HepG2 (cell line): Measurements from ENCODE around the gene MRPL20. TPM values are rescaled to one million over a fixed set of nuclear protein-coding genes. Genes with fewer than 3 reads are reported as not detected.

Experiments used
- ATAC-seq: fragments of 200-7000 bp; cut with Tn5 transposase; 3 replicates; pipeline ENCODE4 v1.9.1; 2020; ENCODE audit warnings: mild to moderate bottlenecking, moderate library complexity
- BruUV-seq: library from RNA; stranded (reverse); fragments of 400-500 nt; replicated peaks from 2 replicates; lab custom pipeline; 2021; lab: Mats Ljungman, UMichigan
- CTCF ChIA-PET: fragments of 300-600 bp; formaldehyde crosslinking; extraction: SDS; loops from one replicate; lab custom pipeline; 2021; ENCODE audit warnings: low total read pairs, inconsistent platforms, low intra/inter-chr PET ratio; lab: Yijun Ruan, JAX
- POLR2A ChIA-PET: fragments of 350-600 bp; sonication (Branson Sonifier 250); formaldehyde crosslinking; loops from one replicate; lab custom pipeline; 2020; ENCODE audit warnings: antibody characterized with exemption, inconsistent platforms; lab: Yijun Ruan, JAX
- DNase-seq: peaks from one replicate; pipeline ENCODE4 v3.0.0-alpha.2; 2015; ENCODE audit warnings: low spot score
- FAIRE-seq: peaks from 3 replicates; lab custom pipeline; 2011; peaks lifted over from hg19 to GRCh38; lab: Jason Lieb, UNC
- H2AFZ ChIP-seq: one replicate; pipeline ENCODE4 v1.6.1; 2011; ENCODE audit warnings: low read length, inconsistent platforms
- H3K27ac ChIP-seq: fragments of 300-600 bp; 3 replicates; pipeline ENCODE4 v1.8.0; 2011; ENCODE audit warnings: mixed run types, mild to moderate bottlenecking, mixed read lengths, low read length, inconsistent platforms; ENCODE audit not compliant: insufficient read depth; ENCODE audit errors: extremely low read length
- H3K27me3 ChIP-seq, 2 experiments: fragments of 200-600 bp in 1 of 2; 2 replicates in 1 of 2; 3 replicates in 1 of 2; pipeline versions ENCODE4 v1.6.0 to v1.8.0; 2011; ENCODE audit warnings: low read length in 2 of 2, mild to moderate bottlenecking in 2 of 2, moderate library complexity in 2 of 2, inconsistent platforms in 1 of 2; ENCODE audit not compliant: insufficient read depth in 2 of 2, control insufficient read depth in 1 of 2
- H3K36me3 ChIP-seq, 2 experiments: fragments of 200-600 bp in 1 of 2; replicated peaks in 1 of 2; 2 replicates in 1 of 2; 3 replicates in 1 of 2; pipeline versions ENCODE4 v1.5.1 to v1.8.0; 2011; ENCODE audit warnings: low read length in 2 of 2, inconsistent platforms in 1 of 2; ENCODE audit not compliant: insufficient read depth in 2 of 2, control insufficient read depth in 1 of 2
- H3K4me1 ChIP-seq: 2 replicates; pipeline ENCODE4 v1.5.1; 2012; ENCODE audit warnings: low read length, inconsistent platforms; ENCODE audit not compliant: insufficient read depth
- H3K4me2 ChIP-seq: 2 replicates; pipeline ENCODE4 v1.6.0; 2011; ENCODE audit warnings: low read depth, low read length, inconsistent platforms
- H3K4me3 ChIP-seq, 3 experiments: fragments of 200-600 bp in 1 of 3; sonication (generic), shearing (Covaris generic) in 1 of 3; replicated peaks in 1 of 3; 2 replicates each; pipeline ENCODE4 v1.5.1; 2011 to 2016; ENCODE audit warnings: low read length in 3 of 3, inconsistent platforms in 2 of 3, low read depth in 2 of 3, mild to moderate bottlenecking in 2 of 3, control low read depth in 1 of 3, mixed read lengths in 1 of 3; ENCODE audit not compliant: insufficient read depth in 1 of 3
- H3K79me2 ChIP-seq: one replicate; pipeline ENCODE4 v1.6.1; 2011; ENCODE audit warnings: low read length, inconsistent platforms; ENCODE audit not compliant: insufficient read depth
- H3K9ac ChIP-seq: 2 replicates; pipeline ENCODE4 v1.6.0; 2011; ENCODE audit warnings: mild to moderate bottlenecking, low read depth, low read length, inconsistent platforms; ENCODE audit not compliant: insufficient read depth
- H3K9me3 ChIP-seq: 2 replicates; pipeline ENCODE4 v1.5.1; 2012; ENCODE audit warnings: mild to moderate bottlenecking, low read length
- H4K20me1 ChIP-seq: 2 replicates; pipeline ENCODE4 v1.6.0; 2011; ENCODE audit warnings: inconsistent platforms, mild to moderate bottlenecking, low read length, moderate library complexity; ENCODE audit not compliant: insufficient read depth
- CREB1 ChIP-seq, 2 experiments: fragments of 450-650 bp in 1 of 2; IDR thresholded peaks; 2 replicates each; pipeline ENCODE4 v1.6.1; 2016 to 2017; ENCODE audit warnings: control low read depth in 1 of 2, mild to moderate bottlenecking in 1 of 2, missing compliant biosample characterization in 1 of 2, missing genetic modification characterization in 1 of 2
- E2F1 ChIP-seq: sonication (generic); formaldehyde crosslinking; IDR thresholded peaks from 2 replicates; pipeline ENCODE4 v1.5.0; 2020; ENCODE audit warnings: missing genetic modification reagents
- ELF3 ChIP-seq: IDR thresholded peaks from 2 replicates; pipeline ENCODE4 v1.6.1; 2016; ENCODE audit warnings: missing genetic modification reagents, missing compliant biosample characterization
- HNF4A ChIP-seq: sonication (generic); formaldehyde crosslinking; IDR thresholded peaks from 2 replicates; pipeline ENCODE4 v1.4.0; 2020; ENCODE audit warnings: missing genetic modification reagents
- HOXA3 ChIP-seq: sonication (generic); formaldehyde crosslinking; IDR thresholded peaks from 2 replicates; pipeline ENCODE4 v1.5.0; 2020; ENCODE audit warnings: missing genetic modification reagents
- KLF11 ChIP-seq: IDR thresholded peaks from 2 replicates; pipeline ENCODE4 v1.6.1; 2016; ENCODE audit warnings: missing compliant biosample characterization
- MATR3 ChIP-seq: sonication (generic); formaldehyde crosslinking; IDR thresholded peaks from 2 replicates; pipeline ENCODE4 v1.4.0; 2020; ENCODE audit warnings: missing genetic modification reagents
- NKX3-1 ChIP-seq: sonication (generic); formaldehyde crosslinking; IDR thresholded peaks from 2 replicates; pipeline ENCODE4 v1.5.0; 2020; ENCODE audit warnings: missing genetic modification reagents
- PAF1 ChIP-seq: IDR thresholded peaks from 2 replicates; pipeline ENCODE4 v1.6.1; 2016; ENCODE audit warnings: missing genetic modification reagents, missing compliant biosample characterization
- SIX4 ChIP-seq: sonication (generic); formaldehyde crosslinking; IDR thresholded peaks from 2 replicates; pipeline ENCODE4 v1.4.0; 2020; ENCODE audit warnings: missing genetic modification reagents
- SRSF1 ChIP-seq: fragments of 200-400 bp; formaldehyde crosslinking; optimal IDR thresholded peaks from 2 replicates; pipeline ENCODE3; 2017; ENCODE audit warnings: mild to moderate bottlenecking, low read depth, low read length, moderate library complexity
- YEATS4 ChIP-seq: sonication (generic); formaldehyde crosslinking; IDR thresholded peaks from 2 replicates; pipeline ENCODE4 v1.4.0; 2020; ENCODE audit warnings: missing genetic modification reagents, borderline replicate concordance
- ZBTB25 ChIP-seq: IDR thresholded peaks from 2 replicates; pipeline ENCODE4 v1.6.1; 2018; ENCODE audit warnings: missing genetic modification reagents
- ZBTB42 ChIP-seq: sonication (generic); formaldehyde crosslinking; IDR thresholded peaks from 2 replicates; pipeline ENCODE4 v1.5.0; 2020; ENCODE audit warnings: mild to moderate bottlenecking, missing genetic modification reagents
- ZBTB43 ChIP-seq: sonication (generic); formaldehyde crosslinking; conservative IDR thresholded peaks from 2 replicates; pipeline ENCODE4 v1.4.0; 2020; ENCODE audit warnings: missing genetic modification reagents
- ZBTB7A ChIP-seq: sonication (generic); formaldehyde crosslinking; IDR thresholded peaks from 2 replicates; pipeline ENCODE4 v1.8.0; 2022; ENCODE audit warnings: mild to moderate bottlenecking, missing genetic modification reagents
- ZNF354B ChIP-seq: sonication (generic); formaldehyde crosslinking; IDR thresholded peaks from 2 replicates; pipeline ENCODE4 v1.8.0; 2022; ENCODE audit warnings: mild to moderate bottlenecking, missing genetic modification reagents
- ZNF460 ChIP-seq: sonication (generic); formaldehyde crosslinking; IDR thresholded peaks from 2 replicates; pipeline ENCODE4 v1.5.1; 2020; ENCODE audit warnings: missing genetic modification reagents, mild to moderate bottlenecking, borderline replicate concordance
- ZNF562 ChIP-seq: sonication (generic); formaldehyde crosslinking; IDR thresholded peaks from 2 replicates; pipeline ENCODE4 v1.8.0; 2022; ENCODE audit warnings: missing genetic modification reagents, borderline replicate concordance
- ZSCAN20 ChIP-seq: sonication (generic); formaldehyde crosslinking; IDR thresholded peaks from 2 replicates; pipeline ENCODE4 v1.4.0; 2020; ENCODE audit warnings: missing genetic modification reagents, mild to moderate bottlenecking, borderline replicate concordance
- ZSCAN25 ChIP-seq: sonication (generic); formaldehyde crosslinking; IDR thresholded peaks from 2 replicates; pipeline ENCODE4 v1.8.0; 2022; ENCODE audit warnings: mild to moderate bottlenecking, missing genetic modification reagents
- ZSCAN31 ChIP-seq: sonication (generic); formaldehyde crosslinking; IDR thresholded peaks from 2 replicates; pipeline ENCODE4 v1.5.0; 2020; ENCODE audit warnings: low read depth, mild to moderate bottlenecking, missing genetic modification reagents
- WGBS: methylation state at CpG from one replicate; pipeline ENCODE4 v1.1.6; 2017; ENCODE audit warnings: low lambda C conversion rate; 5-methylcytosine and 5-hydroxymethylcytosine counted together
- in situ Hi-C: cut with HindIII; loops from 2 replicates; pipeline ENCODE4 v1.10.0; 2017; ENCODE audit warnings: low pct_unique_long_range_greater_than_20kb; ENCODE audit not compliant: extremely low pct_ligation_motif_present
- intact Hi-C: fragments of 100-400 bp; cut with micrococcal nuclease; formaldehyde crosslinking; loops from one replicate; pipeline ENCODE4 v1.10.0; 2022; ENCODE audit not compliant: unreplicated experiment
- polyA plus RNA-seq, 8 experiments: library from polyadenylated mRNA; depleted of rRNA in 3 of 8; stranded (reverse) in 7 of 8; unstranded in 1 of 8; fragments of >200 nt; fragmentation: Illumina TruSeq in 4 of 8; extraction: Trizol in 4 of 8; gene quantifications; 2 replicates each; pipeline versions ENCODE4 v1.2.1 to v1.2.3, GENCODE V29; 2011 to 2016; ENCODE audit warnings: low read depth in 4 of 8, missing spikeins in 1 of 8, mixed read lengths in 1 of 8; ENCODE audit not compliant: insufficient read depth in 1 of 8
- total RNA-seq, 5 experiments: library from RNA; depleted of rRNA; stranded (reverse); fragments of >200 nt; fragmentation: Illumina TruSeq; extraction: Trizol; gene quantifications; 2 replicates each; pipeline ENCODE4 v1.2.3, GENCODE V29; 2016; ENCODE audit warnings: low read depth in 1 of 5

The MRPL20 gene
- total and polyA plus RNA-seq, 2 of the 13 experiments (the other 11 are each of a cell fraction or from before 2014, with no cell fraction given), result 59.2 to 127 TPM

GRCh38 chr1:1437904-1438376, 30.8 kb upstream of the MRPL20 start:
- in situ Hi-C loops, result loop anchor here (5.0 kb wide), 1 partner anchor 36 kb away; no protein-coding TSS in a partner anchor
- Histone ChIP-seq H3K9me3 (no peaks in the 10 kb centered on the region), H3K9ac (peak overlapping the region; percentile 74), H2AFZ (no peak overlapping the region), H3K4me2 (peak overlapping the region; percentile 94), H3K27me3 (no peaks in the 10 kb centered on the region), H3K4me3 (peak overlapping the region; percentile 72 to 88 (median 84); a peak in 5 of 6 replicates), H3K79me2 (peaks cover 31% of the 10 kb centered on the region), H4K20me1 (no peaks in the 10 kb centered on the region), H3K4me1 (peaks cover 53% of the 10 kb centered on the region), H3K27ac (peak overlapping the region; percentile 54), H3K36me3 (peaks cover 0 to 2% of the 10 kb centered on the region in 2 experiments; a peak in 1 of 5 replicates)
- ChIA-PET CTCF (interaction anchor here (1.1 kb wide), 1 partner anchor 20 kb away, joined by 3 read pairs; no protein-coding TSS in a partner anchor), POLR2A (interaction anchor here (1.0 to 11.0 kb wide), 13 partner anchors 8 to 67 kb away, joined by 3 to 355 read pairs (median 7); partner anchors contain the start of genes ANKRD65, AURKAIP1, CCNL2 and MRPL20)
- no TSS peak for BruUV-seq
- peak; percentile 98 for FAIRE-seq
- 0% methylated on average over 3 of the region's 11 CpGs for WGBS
- ATAC-seq, result peak; percentile 66
- intact Hi-C loops, result no loop called here
- peak; percentile 91 for DNase-seq
- TF ChIP-seq ZSCAN25 (peak; percentile 38; the same call in 1 of the 2 replicates), ZSCAN20 (no peak), KLF11 (CRISPR knock-in tag) (no peak), ZBTB25 (CRISPR knock-in tag) (no peak; the same call in 1 of the 2 replicates), YEATS4 (CRISPR knock-in tag) (peak; percentile 56; the same call in 1 of the 2 replicates), ZBTB42 (CRISPR knock-in tag) (no peak), MATR3 (CRISPR knock-in tag) (no peak), NKX3-1 (CRISPR knock-in tag) (no peak), SRSF1 (peak; percentile 30), ELF3 (CRISPR knock-in tag) (peak; percentile 71), ZNF460 (no peak), CREB1 (IDR thresholded peaks at IDR 0.05) (no peak), CREB1 (CRISPR knock-in tag; IDR thresholded peaks at IDR 0.05) (no peak), HNF4A (CRISPR knock-in tag) (peak; percentile 28), SIX4 (CRISPR knock-in tag) (no peak), ZSCAN31 (CRISPR knock-in tag) (peak; percentile 84), HOXA3 (CRISPR knock-in tag) (peak; percentile 63), E2F1 (CRISPR knock-in tag) (no peak), ZNF562 (CRISPR knock-in tag) (no peak), ZBTB7A (CRISPR knock-in tag) (no peak), PAF1 (no peak), ZBTB43 (no peak), ZNF354B (CRISPR knock-in tag) (no peak)
